Dermis blood vessel endothelial cell (primary cell): ENCODE measurements around the gene ADD1. TPM values are rescaled to one million over a fixed set of nuclear protein-coding genes. Genes with fewer than 3 reads are reported as not detected.
A peak's percentile ranks its signal among the peaks of the same experiment; 100 is the strongest.

Experiments
- DNase-seq: peaks from one replicate; pipeline ENCODE4 v3.0.0; 2010
- total RNA-seq: library from RNA; depleted of rRNA; stranded (reverse); fragments of >200 nt; gene quantifications from 2 replicates; pipeline ENCODE4 v1.2.3, GENCODE V29; 2014

ADD1 gene
- total RNA-seq, 1 donor from 2014 or later, result 168 TPM

- no peak for DNase-seq
Observed at GRCh38 chr4:2861631-2862436, 18.2 kb downstream of the ADD1 start.

- peak; percentile 56 for DNase-seq
Observed at GRCh38 chr4:2862528-2862927, 18.9 kb downstream of the ADD1 start.

- no peak for DNase-seq
Observed at GRCh38 chr4:2863649-2864048, 20.0 kb downstream of the ADD1 start.

- DNase-seq, result no peak
Observed at GRCh38 chr4:2865196-2865780, 21.6 kb downstream of the ADD1 start.

- no peak for DNase-seq
Observed at GRCh38 chr4:2866160-2866861, 22.7 kb downstream of the ADD1 start.

GRCh38 chr4:2866891-2867290 lies 23.2 kb downstream of the ADD1 start:
- no peak for DNase-seq

- DNase-seq, result peak; percentile 44
Observed at GRCh38 chr4:2867758-2868491, 24.3 kb downstream of the ADD1 start.

GRCh38 chr4:2868877-2869487 lies 25.3 kb downstream of the ADD1 start:
- DNase-seq, result no peak

- no peak for DNase-seq
Observed at GRCh38 chr4:2869659-2870058, 26.0 kb downstream of the ADD1 start.

GRCh38 chr4:2870082-2870481 lies 26.4 kb downstream of the ADD1 start:
- no peak for DNase-seq

- DNase-seq, result no peak
Observed at GRCh38 chr4:2871466-2871865, 27.8 kb downstream of the ADD1 start.

GRCh38 chr4:2871911-2872310 lies 28.3 kb downstream of the ADD1 start:
- DNase-seq, result peak; percentile 56

GRCh38 chr4:2873329-2873728 lies 29.7 kb downstream of the ADD1 start:
- no peak for DNase-seq

- DNase-seq, result no peak
Observed at GRCh38 chr4:2874861-2875260, 31.2 kb downstream of the ADD1 start.

GRCh38 chr4:2875556-2875955 lies 31.9 kb downstream of the ADD1 start:
- DNase-seq, result no peak

- DNase-seq, result peak; percentile 27
Observed at GRCh38 chr4:2878346-2878745, 34.7 kb downstream of the ADD1 start.

GRCh38 chr4:2879026-2879425 lies 35.4 kb downstream of the ADD1 start:
- no peak for DNase-seq

- DNase-seq, result peak; percentile 63
Observed at GRCh38 chr4:2881431-2881830, 37.8 kb downstream of the ADD1 start.

- peak; percentile 27 for DNase-seq
Observed at GRCh38 chr4:2882341-2882740, 38.7 kb downstream of the ADD1 start.

GRCh38 chr4:2886161-2886560 lies 42.5 kb downstream of the ADD1 start:
- no peak for DNase-seq

GRCh38 chr4:2886622-2887021 lies 43.0 kb downstream of the ADD1 start:
- no peak for DNase-seq

- no peak for DNase-seq
Observed at GRCh38 chr4:2887343-2887742, 43.7 kb downstream of the ADD1 start.

GRCh38 chr4:2888886-2889285 lies 45.2 kb downstream of the ADD1 start:
- no peak for DNase-seq
